Measurements from ENCODE around the gene KLF12. TPM values are rescaled to one million over a fixed set of nuclear protein-coding genes. Genes with fewer than 3 reads are reported as not detected.

Gene KLF12
- total RNA-seq, 4 donors from 2014 or later = 2.3 to 57.7 (median 13.2) TPM

DNA sequence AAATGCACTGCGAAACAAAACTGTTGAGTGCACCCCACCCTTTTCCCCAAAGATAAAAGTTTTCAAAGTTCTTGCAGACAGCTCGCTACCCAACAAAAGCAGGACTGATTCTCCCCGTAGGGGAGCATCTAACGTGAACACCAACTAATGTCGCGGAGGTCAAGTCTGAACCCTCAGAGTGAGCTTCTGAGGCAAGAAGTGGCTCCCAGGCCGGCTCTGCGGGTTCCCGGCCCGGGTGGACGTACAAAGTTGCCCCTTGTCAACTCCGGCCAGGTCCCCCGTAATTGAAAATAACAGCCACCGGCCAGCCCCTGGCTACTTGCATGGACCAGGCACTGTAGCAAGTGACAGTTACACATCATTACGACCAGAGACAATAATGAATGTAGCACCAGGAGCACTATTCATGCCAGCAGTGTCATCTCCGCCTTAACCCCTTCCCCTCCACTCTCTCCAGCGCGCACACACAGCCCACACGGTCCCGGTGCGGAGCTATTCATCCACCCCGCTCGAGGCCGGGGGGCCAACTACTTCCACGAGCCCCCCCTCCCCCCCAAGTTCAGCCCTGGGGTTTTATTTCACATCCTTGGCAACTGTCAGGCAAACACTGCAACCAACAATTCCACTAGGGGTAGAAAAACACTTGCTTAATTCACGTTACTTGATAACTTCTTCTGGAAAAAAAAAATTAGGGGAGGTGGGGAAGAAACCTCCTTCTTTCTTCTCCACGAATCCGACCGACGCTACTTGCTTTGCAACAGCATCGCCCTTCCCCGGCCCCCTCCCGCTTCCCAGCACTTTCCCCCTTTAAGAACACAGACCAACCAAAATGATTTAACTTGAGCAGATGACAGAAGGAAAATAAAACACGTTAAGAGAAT lies 1.2 kb downstream of the KLF12 start:
- TF ChIP-seq CTCF (IDR thresholded peaks at IDR 0.05) (no peak), POLR2A (IDR thresholded peaks at IDR 0.05) (no peak)
- H3K27ac ChIP-seq = peak overlapping the region; percentile 87 to 96

DNA sequence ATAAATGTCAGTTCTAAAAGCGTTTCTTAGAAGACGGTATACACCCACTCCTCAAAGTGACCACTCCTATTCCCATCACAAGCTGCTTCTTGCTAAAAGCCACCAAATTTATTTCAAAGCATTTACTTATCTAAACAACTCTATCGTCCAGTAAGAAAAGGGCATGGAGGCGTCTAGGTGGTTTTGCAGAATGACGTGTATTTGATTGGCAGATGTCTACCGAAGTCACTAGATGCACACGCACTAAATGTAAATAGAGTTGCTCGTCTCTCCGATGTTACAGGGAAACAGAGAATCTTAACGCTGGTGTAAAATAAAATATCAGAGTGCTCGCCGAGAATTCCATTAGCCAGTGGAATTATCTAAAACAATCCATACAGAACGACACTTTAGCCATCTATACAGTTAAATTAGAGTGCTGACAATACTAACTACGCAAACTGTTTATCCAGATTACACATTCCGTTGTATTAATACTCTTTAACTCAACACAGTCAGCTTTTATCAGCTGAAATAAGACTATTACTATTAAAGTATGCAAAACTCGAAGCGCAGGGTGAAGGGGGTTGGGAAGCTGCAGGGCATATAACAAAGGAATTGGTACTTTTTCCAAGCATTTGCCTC lies 1.9 kb downstream of the KLF12 start:
- intact Hi-C loops (cut with DNase I; ENCODE audit: low total_unique reads) = no loop called here
- no peaks in the 10 kb centered on the region for H3K9me3 ChIP-seq
- no peaks in the 10 kb centered on the region for H3K36me3 ChIP-seq
- TF ChIP-seq POLR2A (IDR thresholded peaks at IDR 0.05) = no peak
- TF ChIP-seq CTCF (IDR thresholded peaks at IDR 0.05) = no peak
- H3K4me3 ChIP-seq = peak overlapping the region; percentile 71 to 83
- H3K4me1 ChIP-seq = no peaks in the 10 kb centered on the region
- no peaks in the 10 kb centered on the region for H3K27me3 ChIP-seq
- H3K27ac ChIP-seq = peak overlapping the region; percentile 87 to 96
- DNase-seq = no peak

More for the DNA sequence above, 1.2 kb downstream of the KLF12 start:
- no peaks in the 10 kb centered on the region for H3K9me3 ChIP-seq
- H3K4me1 ChIP-seq = no peaks in the 10 kb centered on the region
- H3K36me3 ChIP-seq = no peaks in the 10 kb centered on the region
- intact Hi-C loops (cut with DNase I; ENCODE audit: low total_unique reads) = no loop called here
- H3K4me3 ChIP-seq = peak overlapping the region; percentile 71 to 83
- DNase-seq = peak; percentile 24 to 25
- H3K27me3 ChIP-seq = no peaks in the 10 kb centered on the region

DNA sequence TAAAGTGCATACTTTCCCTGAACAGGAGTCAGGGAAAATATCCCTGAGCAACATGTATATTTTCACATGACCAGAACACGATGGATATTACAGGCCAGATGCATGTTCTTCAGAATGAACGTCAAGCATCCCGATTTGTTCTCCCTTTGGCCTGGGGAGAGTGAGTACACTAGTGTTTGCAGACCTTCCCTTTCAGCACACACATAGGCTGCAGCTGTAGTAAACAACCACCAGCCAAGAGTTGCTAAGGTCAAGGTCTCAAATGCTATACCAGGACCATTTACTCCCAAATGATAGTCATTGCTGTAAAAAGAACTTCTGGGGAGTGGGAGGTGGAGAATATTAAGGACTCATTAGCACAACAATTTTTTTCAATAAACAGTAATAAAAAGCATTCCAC lies 3.0 kb downstream of the KLF12 start:
- no peak for TF ChIP-seq CTCF (IDR thresholded peaks at IDR 0.05)
- no peak for TF ChIP-seq POLR2A (IDR thresholded peaks at IDR 0.05)
- Histone ChIP-seq H3K4me3 (no peak overlapping the region), H3K27ac (peak overlapping the region in 1 of 2 donors; percentile 87), H3K9me3 (no peaks in the 10 kb centered on the region), H3K4me1 (no peaks in the 10 kb centered on the region), H3K27me3 (no peaks in the 10 kb centered on the region), H3K36me3 (no peaks in the 10 kb centered on the region)
- intact Hi-C loops (cut with DNase I; ENCODE audit: low total_unique reads) = no loop called here
- DNase-seq = no peak

DNA sequence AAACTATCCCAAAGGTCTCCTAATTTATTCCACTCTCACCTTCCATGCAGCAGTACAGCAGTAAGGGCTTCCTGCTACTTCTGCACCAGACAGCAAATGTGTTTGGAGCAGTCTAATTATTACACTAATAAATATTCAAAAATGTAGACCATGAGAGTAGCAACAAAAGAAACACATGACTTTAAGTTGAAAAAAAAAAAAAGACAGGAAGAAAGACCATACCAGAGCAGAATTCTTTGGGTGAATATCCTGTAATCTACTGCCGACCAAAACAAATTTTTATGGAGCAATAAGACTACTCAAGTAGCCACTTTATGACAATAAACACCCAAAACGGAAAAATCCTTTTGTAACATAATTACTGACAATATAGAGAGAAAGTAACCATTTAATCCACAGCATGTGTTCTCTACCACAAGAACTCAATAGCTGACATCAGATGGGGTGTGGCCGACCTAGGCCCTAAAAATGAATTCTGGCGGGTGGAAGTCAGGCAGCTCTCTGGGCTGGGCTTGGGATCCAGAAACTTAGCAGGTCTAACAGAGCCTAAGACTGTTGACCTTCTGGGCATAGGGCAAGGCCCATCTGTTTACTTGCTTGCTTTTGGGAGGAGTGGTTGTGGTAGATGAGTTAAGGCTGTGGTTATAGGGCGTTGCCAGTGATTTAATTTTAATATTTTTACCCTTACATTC lies 4.6 kb downstream of the KLF12 start:
- Histone ChIP-seq H3K4me1 (no peaks in the 10 kb centered on the region), H3K27ac (no peak overlapping the region), H3K36me3 (no peaks in the 10 kb centered on the region), H3K27me3 (no peaks in the 10 kb centered on the region), H3K4me3 (no peak overlapping the region), H3K9me3 (no peaks in the 10 kb centered on the region)
- intact Hi-C loops (cut with DNase I; ENCODE audit: low total_unique reads) = no loop called here
- TF ChIP-seq CTCF (IDR thresholded peaks at IDR 0.05) (no peak), POLR2A (IDR thresholded peaks at IDR 0.05) (no peak)
- no peak for DNase-seq
